Right lobe of liver (tissue), 6 donors: ENCODE measurements around the gene MICU2. TPM values are rescaled to one million over a fixed set of nuclear protein-coding genes. Genes with fewer than 3 reads are reported as not detected.
A peak's percentile ranks its signal among the peaks of the same experiment; 100 is the strongest.

Source experiments
- ATAC-seq, 4 donors: fragments of 200-7000 bp; cut with Tn5 transposase; one replicate each; pipeline ENCODE4 v1.9.1; 2020; ENCODE audit warnings: mild to moderate bottlenecking in 4 of 4, moderate library complexity in 4 of 4
- DNase-seq, 3 donors: peaks; one replicate each; pipeline ENCODE4 v3.0.0-alpha.2; 2020
- H3K27ac ChIP-seq, 3 donors: fragments of 200-600 bp; one replicate each; pipeline ENCODE4 v1.8.0; 2022
- H3K27me3 ChIP-seq, 2 donors: fragments of 200-600 bp; one replicate each; pipeline ENCODE4 v1.8.0; 2022
- H3K36me3 ChIP-seq, 4 donors: fragments of 200-600 bp; sonication (generic) in 1 of 4; one replicate each; pipeline versions ENCODE4 v1.5.1 to v1.8.0; 2017 to 2022; ENCODE audit warnings: control low read depth in 1 of 4
- H3K4me1 ChIP-seq, 4 donors: fragments of 200-600 bp; sonication (generic) in 1 of 4; one replicate each; pipeline versions ENCODE4 v1.5.1 to v1.8.0; 2017 to 2022; ENCODE audit warnings: control low read depth in 1 of 4
- H3K4me3 ChIP-seq, 3 donors: fragments of 200-600 bp; one replicate each; pipeline ENCODE4 v1.8.0; 2022
- H3K9me3 ChIP-seq, 4 donors: fragments of 200-600 bp; sonication (generic) in 1 of 4; one replicate each; pipeline versions ENCODE4 v1.5.1 to v1.8.0; 2017 to 2022; ENCODE audit warnings: control low read depth in 1 of 4
- CTCF ChIP-seq, 4 donors: fragments of 200-600 bp in 3 of 4; fragments of 450-650 bp in 1 of 4; IDR thresholded peaks; one replicate each; pipeline versions ENCODE4 v1.5.1 to v1.8.0; 2016 to 2022; ENCODE audit warnings: antibody characterized with exemption in 4 of 4, mild to moderate bottlenecking in 2 of 4
- POLR2A ChIP-seq: fragments of 450-650 bp; IDR thresholded peaks from one replicate; pipeline ENCODE4 v1.6.1; 2017; ENCODE audit warnings: antibody characterized with exemption, mild to moderate bottlenecking
- WGBS: methylation state at CpG from one replicate; pipeline ENCODE4 v1.1.6; 2018; ENCODE audit warnings: low coverage, low lambda C conversion rate; ENCODE audit not compliant: insufficient coverage; ENCODE audit errors: missing lambda C conversion rate; 5-methylcytosine and 5-hydroxymethylcytosine counted together
- intact Hi-C, 2 donors: fragments of 100-400 bp; cut with DNase I; formaldehyde crosslinking; loops; one replicate each; pipeline versions ENCODE4 v1.11.2 to v1.14.1; 2022
- total RNA-seq, 6 experiments: library from RNA; depleted of rRNA in 2 of 6; stranded (reverse); fragments of >200 nt in 2 of 6; fragmentation: NEBNext Ultra II Directional in 3 of 6; extraction: Animal tissue kit (Norgen Biotek cat#: 25700) in 3 of 6; gene quantifications; one replicate each; pipeline versions ENCODE4 v1.1.0 to v1.2.4, GENCODE V29; 2016 to 2023
- donor health status: DM: no; HTN: yes; CAD: no.
- donor health status: DM: no; HTN: no; CAD: no.
- donor health status: DM: no; HTN: no; CAD: no.
- donor health status: DM: no; HTN: yes; CAD: no.
- donor health status: DM: no; HTN: yes; CAD: no.

Gene MICU2
- total RNA-seq, 6 experiments from 2014 or later, result 13.1 to 71.1 (median 16.4) TPM

GRCh38 chr13:21537105-21537504 is 66.9 kb downstream of the MICU2 start:
- Histone ChIP-seq H3K27me3 (no peaks in the 10 kb centered on the region), H3K27ac (no peak overlapping the region), H3K4me1 (peaks cover 0 to 18% (median 8%) of the 10 kb centered on the region in 4 donors), H3K9me3 (no peaks in the 10 kb centered on the region), H3K4me3 (no peak overlapping the region), H3K36me3 (no peaks in the 10 kb centered on the region)
- no peak for DNase-seq
- intact Hi-C loops, result no loop called here
- no peak for TF ChIP-seq CTCF (IDR thresholded peaks at IDR 0.05)
- no peak for TF ChIP-seq POLR2A
- WGBS, result 100% methylated on average over 1 of the region's 1 CpG
- peak in 1 of 4 donors; percentile 45 for ATAC-seq

DNA sequence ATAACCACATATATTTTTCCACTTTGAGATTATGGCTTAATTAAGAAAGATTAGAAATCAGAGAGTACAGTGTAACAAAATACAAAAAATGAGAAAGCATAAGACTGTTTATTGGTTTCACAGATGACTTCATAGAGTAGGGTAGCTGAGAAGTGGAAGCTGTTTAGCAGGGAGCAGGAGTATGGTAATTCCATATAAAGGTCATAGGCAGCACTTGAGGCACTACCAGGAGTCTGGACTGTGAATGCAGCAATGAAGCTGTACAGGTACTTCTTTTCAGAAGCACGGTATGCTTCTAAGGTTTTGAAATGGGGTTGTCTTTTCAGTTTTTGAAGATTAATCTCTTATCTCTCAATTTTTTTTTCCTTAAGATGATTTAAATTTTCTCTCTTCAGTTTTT is 69.2 kb downstream of the MICU2 start:
- no peaks in the 10 kb centered on the region for H3K36me3 ChIP-seq
- H3K27me3 ChIP-seq, result no peaks in the 10 kb centered on the region
- WGBS, result 100% methylated on average over 1 of the region's 1 CpG
- no peak overlapping the region for H3K27ac ChIP-seq
- DNase-seq, result no peak
- intact Hi-C loops, result no loop called here
- no peaks in the 10 kb centered on the region for H3K9me3 ChIP-seq
- H3K4me1 ChIP-seq, result no peaks in the 10 kb centered on the region
- no peak for ATAC-seq
- H3K4me3 ChIP-seq, result no peak overlapping the region
- TF ChIP-seq CTCF (IDR thresholded peaks at IDR 0.05) (no peak), POLR2A (no peak)

GRCh38 chr13:21531455-21531854 is 72.5 kb downstream of the MICU2 start:
- Histone ChIP-seq H3K27me3 (no peaks in the 10 kb centered on the region), H3K9me3 (no peaks in the 10 kb centered on the region), H3K4me1 (peaks cover 0 to 5% (median 0%) of the 10 kb centered on the region in 4 donors), H3K4me3 (no peak overlapping the region), H3K27ac (no peak overlapping the region), H3K36me3 (no peaks in the 10 kb centered on the region)
- WGBS, result 95% methylated on average over 5 of the region's 5 CpGs
- TF ChIP-seq POLR2A (no peak), CTCF (IDR thresholded peaks at IDR 0.05) (no peak)
- ATAC-seq (no peak), DNase-seq (no peak)
- intact Hi-C loops, result no loop called here

DNA sequence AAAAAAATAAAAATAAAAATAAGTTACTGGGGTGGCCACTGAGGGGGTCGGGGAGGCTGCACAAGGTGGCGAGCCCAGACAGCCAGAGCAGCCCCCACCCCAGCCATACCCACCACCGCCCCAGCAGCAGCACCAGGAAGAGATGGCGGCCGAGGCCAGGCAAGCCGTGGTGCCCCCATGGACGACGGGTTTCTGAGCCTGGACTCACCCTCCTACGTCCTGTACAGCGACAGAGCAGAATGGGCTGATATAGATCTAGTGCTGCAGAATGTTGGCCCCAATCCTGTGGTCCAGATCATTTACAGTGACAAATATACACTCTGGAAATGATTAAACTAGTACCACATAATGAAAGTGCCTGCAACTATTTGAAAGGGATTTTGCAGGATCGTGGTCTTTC is 73.3 kb downstream of the MICU2 start:
- DNase-seq (no peak), ATAC-seq (peak in 2 of 4 donors; percentile 19 to 29)
- H3K27me3 ChIP-seq, result no peaks in the 10 kb centered on the region
- peaks cover 0 to 5% (median 0%) of the 10 kb centered on the region in 4 donors for H3K4me1 ChIP-seq
- WGBS, result 83% methylated on average over 6 of the region's 11 CpGs
- TF ChIP-seq POLR2A, result no peak
- no peak for TF ChIP-seq CTCF (IDR thresholded peaks at IDR 0.05)
- H3K27ac ChIP-seq, result no peak overlapping the region
- H3K9me3 ChIP-seq, result no peaks in the 10 kb centered on the region
- H3K4me3 ChIP-seq, result no peak overlapping the region
- no peaks in the 10 kb centered on the region for H3K36me3 ChIP-seq
- intact Hi-C loops, result no loop called here
